H9 (cell line): ENCODE data around the gene VASH1. TPM values are rescaled to one million over a fixed set of nuclear protein-coding genes. Genes with fewer than 3 reads are reported as not detected.

Source experiments
- DNase-seq: peaks from one replicate; pipeline ENCODE4 v3.0.0-alpha.2; 2017
- H2AFZ ChIP-seq: one replicate; pipeline ENCODE4 v1.6.1; 2013; ENCODE audit warnings: mild to moderate bottlenecking, low read length, control low read depth, moderate library complexity
- H2AK5ac ChIP-seq: 2 replicates; pipeline ENCODE4 v1.6.1; 2013; ENCODE audit warnings: low read length, control low read depth, mixed read lengths; ENCODE audit not compliant: insufficient read length
- H2BK120ac ChIP-seq: one replicate; pipeline ENCODE4 v1.6.1; 2013; ENCODE audit warnings: low read depth, mild to moderate bottlenecking, low read length, control low read depth, inconsistent platforms; ENCODE audit not compliant: poor library complexity, severe bottlenecking
- H2BK12ac ChIP-seq: 2 replicates; pipeline ENCODE4 v1.6.1; 2013; ENCODE audit warnings: low read length, control low read depth, mixed read lengths, low read depth; ENCODE audit not compliant: insufficient read length
- H2BK15ac ChIP-seq: 2 replicates; pipeline ENCODE4 v1.6.1; 2013; ENCODE audit warnings: low read depth, low read length, control low read depth
- H2BK20ac ChIP-seq: one replicate; pipeline ENCODE4 v1.6.1; 2013; ENCODE audit warnings: low read depth, mild to moderate bottlenecking, low read length, control low read depth, inconsistent platforms; ENCODE audit not compliant: poor library complexity, severe bottlenecking
- H2BK5ac ChIP-seq: 2 replicates; pipeline ENCODE4 v1.6.1; 2013; ENCODE audit warnings: low read length, control low read depth, mixed read lengths; ENCODE audit not compliant: insufficient read length
- H3K14ac ChIP-seq: 2 replicates; pipeline ENCODE4 v1.6.1; 2013; ENCODE audit warnings: low read length, control low read depth; ENCODE audit not compliant: insufficient read depth
- H3K18ac ChIP-seq: 2 replicates; pipeline ENCODE4 v1.6.1; 2013; ENCODE audit warnings: low read depth, mild to moderate bottlenecking, mixed read lengths, low read length, control low read depth; ENCODE audit not compliant: insufficient read length
- H3K23ac ChIP-seq: 2 replicates; pipeline ENCODE4 v1.6.1; 2013; ENCODE audit warnings: low read length, control low read depth, mixed read lengths, low read depth; ENCODE audit not compliant: insufficient read length
- H3K23me2 ChIP-seq: 2 replicates; pipeline ENCODE4 v1.6.1; 2013; ENCODE audit warnings: low read depth, mild to moderate bottlenecking, mixed read lengths, low read length, control low read depth; ENCODE audit not compliant: insufficient read length, poor library complexity, severe bottlenecking
- H3K27ac ChIP-seq: 2 replicates; pipeline ENCODE4 v1.5.1; 2013; ENCODE audit warnings: low read length, control low read depth, mixed read lengths, low read depth; ENCODE audit not compliant: insufficient read length
- H3K27me3 ChIP-seq: 2 replicates; pipeline ENCODE4 v1.6.1; 2013; ENCODE audit warnings: low read length, control low read depth, inconsistent platforms; ENCODE audit not compliant: insufficient read depth
- H3K4ac ChIP-seq: 2 replicates; pipeline ENCODE4 v1.6.1; 2013; ENCODE audit warnings: low read depth, mild to moderate bottlenecking, control low read depth, inconsistent platforms, low read length, moderate library complexity
- H3K4me1 ChIP-seq: 2 replicates; pipeline ENCODE4 v1.6.1; 2013; ENCODE audit warnings: low read length, control low read depth, inconsistent platforms; ENCODE audit not compliant: insufficient read depth
- H3K4me2 ChIP-seq: 2 replicates; pipeline ENCODE4 v1.6.1; 2013; ENCODE audit warnings: low read length, control low read depth, mixed read lengths; ENCODE audit not compliant: insufficient read length, insufficient read depth
- H3K56ac ChIP-seq: 2 replicates; pipeline ENCODE4 v1.6.1; 2013; ENCODE audit warnings: low read depth, mild to moderate bottlenecking, mixed read lengths, low read length, control low read depth; ENCODE audit not compliant: insufficient read length
- H3K79me1 ChIP-seq: 2 replicates; pipeline ENCODE4 v1.6.1; 2013; ENCODE audit warnings: low read depth, mild to moderate bottlenecking, moderate library complexity, low read length, control low read depth, inconsistent platforms; ENCODE audit not compliant: insufficient read depth, poor library complexity, severe bottlenecking
- H3K79me2 ChIP-seq: 2 replicates; pipeline ENCODE4 v1.6.1; 2013; ENCODE audit warnings: low read length, control low read depth, inconsistent platforms; ENCODE audit not compliant: insufficient read depth
- H3K9ac ChIP-seq: 2 replicates; pipeline ENCODE4 v1.6.1; 2013; ENCODE audit warnings: low read length, control low read depth, mixed read lengths; ENCODE audit not compliant: insufficient read length; ENCODE audit errors: extremely low read depth
- H3K9me3 ChIP-seq: one replicate; pipeline ENCODE4 v1.6.1; 2013; ENCODE audit warnings: low read depth, low read length, inconsistent platforms; ENCODE audit not compliant: control insufficient read depth
- H3T11ph ChIP-seq: one replicate; pipeline ENCODE4 v1.6.1; 2013; ENCODE audit warnings: mild to moderate bottlenecking, low read length, control low read depth, inconsistent platforms
- H4K20me1 ChIP-seq: one replicate; pipeline ENCODE4 v1.6.1; 2013; ENCODE audit not compliant: control insufficient read depth, insufficient read length, insufficient read depth
- H4K5ac ChIP-seq: 2 replicates; pipeline ENCODE4 v1.6.1; 2013; ENCODE audit warnings: low read depth, mild to moderate bottlenecking, mixed read lengths, low read length, control low read depth; ENCODE audit not compliant: insufficient read length
- H4K8ac ChIP-seq: replicated peaks from 2 replicates; pipeline ENCODE4 v1.6.1; 2013; ENCODE audit warnings: low read length, control low read depth, mixed read lengths, low read depth; ENCODE audit not compliant: insufficient read length
- H4K91ac ChIP-seq: 2 replicates; pipeline ENCODE4 v1.6.1; 2013; ENCODE audit warnings: low read depth, mild to moderate bottlenecking, moderate library complexity, mixed read lengths, low read length, control low read depth; ENCODE audit not compliant: insufficient read length
- H3K27ac Mint-ChIP-seq, 3 experiments: 2 replicates in 2 of 3; 3 replicates in 1 of 3; pipeline ENCODE4 v1.8.0; 2020 to 2021; ENCODE audit warnings: mixed read lengths in 3 of 3, mild to moderate bottlenecking in 1 of 3, moderate library complexity in 1 of 3
- H3K27me3 Mint-ChIP-seq: 2 replicates; pipeline ENCODE4 v1.8.0; 2021; ENCODE audit warnings: low read depth, mild to moderate bottlenecking, moderate library complexity, mixed read lengths
- H3K36me3 Mint-ChIP-seq, 3 experiments: 2 replicates in 2 of 3; 3 replicates in 1 of 3; pipeline ENCODE4 v1.8.0; 2020 to 2021; ENCODE audit warnings: low read depth in 3 of 3, mixed read lengths in 3 of 3; ENCODE audit not compliant: insufficient read depth in 1 of 3
- H3K4me1 Mint-ChIP-seq, 2 experiments: 2 replicates each; pipeline ENCODE4 v1.8.0; 2020; ENCODE audit warnings: mixed read lengths in 2 of 2
- H3K4me3 Mint-ChIP-seq, 2 experiments: 2 replicates in 1 of 2; 3 replicates in 1 of 2; pipeline ENCODE4 v1.8.0; 2020 to 2021; ENCODE audit warnings: mild to moderate bottlenecking in 2 of 2, mixed read lengths in 2 of 2, moderate library complexity in 1 of 2
- H3K9me3 Mint-ChIP-seq, 2 experiments: 2 replicates in 1 of 2; 3 replicates in 1 of 2; pipeline ENCODE4 v1.8.0; 2020; ENCODE audit warnings: mild to moderate bottlenecking in 2 of 2, mixed read lengths in 2 of 2, moderate library complexity in 1 of 2
- CTCF ChIP-seq: fragments of 200-600 bp; sonication (generic); conservative IDR thresholded peaks from 3 replicates; pipeline ENCODE4 v1.8.0; 2021; ENCODE audit warnings: antibody characterized with exemption, mild to moderate bottlenecking
- WGBS: extraction: QIAGEN DNeasy Blood & Tissue Kit; methylation state at CpG from one replicate; pipeline ENCODE4 v1.1.7; 2013; ENCODE audit warnings: missing lambda C conversion rate, low lambda C conversion rate, mixed read lengths; ENCODE audit not compliant: insufficient read length; ENCODE audit errors: extremely low coverage; 5-methylcytosine and 5-hydroxymethylcytosine counted together
- total RNA-seq: library from RNA; stranded (reverse); gene quantifications from 2 replicates; pipeline ENCODE4 v1.2.1, GENCODE V29; 2021

VASH1 gene
- total RNA-seq, 1 experiment from 2014 or later = 5.8 TPM

- Histone ChIP-seq H2AK5ac (no peak overlapping the region), H3K9me3 (no peaks in the 10 kb centered on the region), H2AFZ (no peak overlapping the region), H4K91ac (no peak overlapping the region), H2BK120ac (no peak overlapping the region), H3K23me2 (peaks cover 14% of the 10 kb centered on the region), H2BK15ac (no peak overlapping the region), H3K23ac (no peak overlapping the region), H4K20me1 (no peaks in the 10 kb centered on the region), H3K9ac (no peak overlapping the region), H3K14ac (no peak overlapping the region), H3K4me1 (peaks cover 7% of the 10 kb centered on the region; the same call in 1 of the 2 replicates), H3K4me2 (no peak overlapping the region), H3K4ac (no peak overlapping the region), H2BK20ac (no peak overlapping the region), H3T11ph (no peak overlapping the region), H2BK5ac (no peak overlapping the region), H3K18ac (no peak overlapping the region), H3K27me3 (peaks cover 26% of the 10 kb centered on the region), H3K79me1 (no peaks in the 10 kb centered on the region), H3K27ac (no peak overlapping the region), H4K5ac (no peak overlapping the region), H3K79me2 (no peaks in the 10 kb centered on the region), H4K8ac (no peak overlapping the region), H3K56ac (no peak overlapping the region), H2BK12ac (no peak overlapping the region)
- Mint-ChIP-seq H3K9me3 (no peaks in the 10 kb centered on the region; a peak in 1 of 5 replicates), H3K27me3 (peaks cover 66% of the 10 kb centered on the region), H3K4me1 (peaks cover 24 to 27% of the 10 kb centered on the region in 2 experiments), H3K27ac (no peak overlapping the region), H3K4me3 (peak overlapping the region; percentile 69 to 88; a peak in 4 of 5 replicates), H3K36me3 (peaks cover 0 to 3% (median 0%) of the 10 kb centered on the region in 3 experiments; a peak in 3 of 7 replicates)
- no CpG with 5 or more reads among the region's 14 CpGs for WGBS
- DNase-seq = no peak
- TF ChIP-seq CTCF = no peak
Observed at GRCh38 chr14:76763096-76764041, 2.1 kb downstream of the VASH1 start.
